GM23338 (cell line): ENCODE measurements around the gene FILIP1L. TPM values are rescaled to one million over a fixed set of nuclear protein-coding genes. Genes with fewer than 3 reads are reported as not detected.

Experiments
- ATAC-seq: fragments of 200-7000 bp; cut with Tn5 transposase; 3 replicates; pipeline ENCODE4 v1.9.1; 2020
- DNase-seq: peaks from one replicate; pipeline ENCODE4 v3.0.0-alpha.2; 2015; ENCODE audit warnings: low spot score
- H2AFZ ChIP-seq: fragments of 200-600 bp; sonication (generic); 2 replicates; pipeline ENCODE4 v1.8.0; 2016; ENCODE audit warnings: antibody characterized with exemption, mild to moderate bottlenecking, moderate library complexity
- H3F3A ChIP-seq: fragments of 200-600 bp; sonication (generic); replicated peaks from 2 replicates; pipeline ENCODE4 v1.8.0; 2017; ENCODE audit warnings: antibody characterized with exemption, mixed run types, low read depth
- H3K27ac ChIP-seq: fragments of 200-600 bp; sonication (generic); 2 replicates; pipeline ENCODE4 v1.6.1; 2016; ENCODE audit warnings: low read depth
- H3K27me3 ChIP-seq: fragments of 200-600 bp; sonication (generic); 2 replicates; pipeline ENCODE4 v1.8.0; 2016; ENCODE audit warnings: mild to moderate bottlenecking, mixed run types, moderate library complexity; ENCODE audit not compliant: insufficient read depth
- H3K36me3 ChIP-seq: fragments of 200-600 bp; sonication (generic); 2 replicates; pipeline ENCODE4 v1.8.0; 2016; ENCODE audit warnings: mild to moderate bottlenecking; ENCODE audit not compliant: insufficient read depth
- H3K4me1 ChIP-seq: fragments of 200-600 bp; sonication (generic); 2 replicates; pipeline ENCODE4 v1.8.0; 2016; ENCODE audit warnings: mild to moderate bottlenecking, moderate library complexity; ENCODE audit not compliant: insufficient read depth
- H3K4me2 ChIP-seq: fragments of 200-600 bp; sonication (generic); 2 replicates; pipeline ENCODE4 v1.7.1; 2017; ENCODE audit warnings: mixed run types
- H3K4me3 ChIP-seq: fragments of 200-600 bp; sonication (generic); 2 replicates; pipeline ENCODE4 v1.6.1; 2016; ENCODE audit warnings: mixed run types
- H3K79me2 ChIP-seq: fragments of 200-600 bp; sonication (generic); replicated peaks from 2 replicates; pipeline ENCODE4 v1.8.0; 2017; ENCODE audit warnings: mild to moderate bottlenecking; ENCODE audit not compliant: insufficient read depth
- H3K9me2 ChIP-seq: fragments of 200-600 bp; sonication (generic); 2 replicates; pipeline ENCODE4 v1.8.0; 2017; ENCODE audit not compliant: insufficient read depth
- H4K20me1 ChIP-seq: fragments of 200-600 bp; sonication (generic); replicated peaks from 2 replicates; pipeline ENCODE4 v1.8.0; 2017; ENCODE audit warnings: mild to moderate bottlenecking; ENCODE audit not compliant: insufficient read depth
- H3K27ac Mint-ChIP-seq: 2 replicates; pipeline ENCODE4 v1.8.0; 2020; ENCODE audit warnings: inconsistent platforms, mild to moderate bottlenecking, moderate library complexity, mixed read lengths
- H3K27me3 Mint-ChIP-seq: 3 replicates; pipeline ENCODE4 v1.8.0; 2022; ENCODE audit warnings: low read depth, mild to moderate bottlenecking, moderate library complexity, mixed read lengths, inconsistent platforms; ENCODE audit not compliant: insufficient read depth, poor library complexity
- H3K36me3 Mint-ChIP-seq: 3 replicates; pipeline ENCODE4 v1.8.0; 2021; ENCODE audit warnings: low read depth, mild to moderate bottlenecking, inconsistent platforms, moderate library complexity, mixed read lengths
- H3K4me1 Mint-ChIP-seq: 3 replicates; pipeline ENCODE4 v1.8.0; 2020; ENCODE audit warnings: mild to moderate bottlenecking, inconsistent platforms, mixed read lengths
- H3K4me3 Mint-ChIP-seq: 3 replicates; pipeline ENCODE4 v1.8.0; 2021; ENCODE audit warnings: moderate library complexity, mild to moderate bottlenecking, inconsistent platforms, mixed read lengths
- H3K9me3 Mint-ChIP-seq: 3 replicates; pipeline ENCODE4 v1.8.0; 2020; ENCODE audit warnings: moderate library complexity, mild to moderate bottlenecking, inconsistent platforms, mixed read lengths
- ETS1 ChIP-seq: IDR thresholded peaks from 2 replicates; pipeline ENCODE4 v1.6.1; 2016; ENCODE audit warnings: antibody characterized with exemption
- EZH2phosphoT487 ChIP-seq: fragments of 200-600 bp; sonication (generic); IDR thresholded peaks from one replicate; pipeline ENCODE4 v1.8.1; 2018; ENCODE audit warnings: antibody characterized with exemption; ENCODE audit not compliant: unreplicated experiment
- JUNB ChIP-seq: IDR thresholded peaks from one replicate; pipeline ENCODE4 v1.6.1; 2016; ENCODE audit warnings: antibody characterized with exemption; ENCODE audit not compliant: unreplicated experiment
- NANOG ChIP-seq: IDR thresholded peaks from 2 replicates; pipeline ENCODE4 v1.6.1; 2016; ENCODE audit warnings: antibody characterized with exemption, borderline replicate concordance
- POLR2AphosphoS5 ChIP-seq: IDR thresholded peaks from 2 replicates; pipeline ENCODE4 v1.6.1; 2016; ENCODE audit warnings: antibody characterized with exemption, low read depth
- ZNF114 ChIP-seq: fragments of 250-450 bp; sonication (Bioruptor Pico); IDR thresholded peaks from 2 replicates; pipeline ENCODE4 v1.5.0; 2020; ENCODE audit warnings: mild to moderate bottlenecking, moderate library complexity
- ZNF331 ChIP-seq: fragments of 250-450 bp; sonication (Bioruptor Pico); IDR thresholded peaks from 2 replicates; pipeline ENCODE4 v1.5.0; 2020; ENCODE audit warnings: low read depth, mild to moderate bottlenecking, moderate library complexity
- ZNF462 ChIP-seq: fragments of 250-450 bp; sonication (Bioruptor Pico); IDR thresholded peaks from 2 replicates; pipeline ENCODE4 v1.5.0; 2020; ENCODE audit warnings: mild to moderate bottlenecking, moderate library complexity
- polyA plus RNA-seq: library from polyadenylated mRNA; unstranded; fragments of >200 nt; fragmentation: Nextera tagmentation; extraction: Ambion mirVana; gene quantifications from 2 replicates; pipeline ENCODE4 v1.2.1, GENCODE V29; 2016
- total RNA-seq: library from RNA; depleted of rRNA; stranded (reverse); fragments of >200 nt; shearing (Covaris generic); gene quantifications from 2 replicates; pipeline ENCODE4 v1.2.3, GENCODE V29; 2014

FILIP1L gene
- total and polyA plus RNA-seq, 2 experiments from 2014 or later = 1.6 TPM; not detected in 1

- H3K27me3 Mint-ChIP-seq = peaks cover 5% of the 10 kb centered on the region
- H3K27me3 ChIP-seq = no peaks in the 10 kb centered on the region
- H3K27ac ChIP-seq = no peak overlapping the region
- no peak overlapping the region for H3K4me3 Mint-ChIP-seq
- H2AFZ ChIP-seq = no peak overlapping the region
- H3F3A ChIP-seq = no peaks in the 10 kb centered on the region
- H3K4me3 ChIP-seq = no peak overlapping the region
- peaks cover 22% of the 10 kb centered on the region for H3K4me1 Mint-ChIP-seq
- H3K9me3 Mint-ChIP-seq = no peaks in the 10 kb centered on the region
- DNase-seq (no peak), ATAC-seq (no peak)
- no peaks in the 10 kb centered on the region for H4K20me1 ChIP-seq
- no peaks in the 10 kb centered on the region for H3K36me3 ChIP-seq
- no peak for TF ChIP-seq ZNF462 (CRISPR knock-in tag)
- H3K9me2 ChIP-seq = no peaks in the 10 kb centered on the region
- peaks cover 13% of the 10 kb centered on the region for H3K4me1 ChIP-seq
- H3K27ac Mint-ChIP-seq = no peak overlapping the region
- H3K36me3 Mint-ChIP-seq = no peaks in the 10 kb centered on the region
- H3K4me2 ChIP-seq = no peak overlapping the region
- H3K79me2 ChIP-seq = no peaks in the 10 kb centered on the region
These were observed 75.2 kb downstream of the FILIP1L start for GRCh38 chr3:100039075-100039474.

- H3K79me2 ChIP-seq = no peaks in the 10 kb centered on the region
- H3K9me2 ChIP-seq = no peaks in the 10 kb centered on the region
- no peak overlapping the region for H3K4me3 ChIP-seq
- peaks cover 2% of the 10 kb centered on the region for H3K27me3 Mint-ChIP-seq
- no peaks in the 10 kb centered on the region for H3K4me1 ChIP-seq
- peaks cover 15% of the 10 kb centered on the region; the same call in 2 of the 3 replicates for H3K4me1 Mint-ChIP-seq
- no peaks in the 10 kb centered on the region for H3F3A ChIP-seq
- no peak overlapping the region for H3K4me3 Mint-ChIP-seq
- ATAC-seq = no peak
- DNase-seq = no peak
- peak overlapping the region; percentile 51; the same call in 1 of the 2 replicates for H3K27ac Mint-ChIP-seq
- no peaks in the 10 kb centered on the region for H3K36me3 Mint-ChIP-seq
- no peak overlapping the region for H3K4me2 ChIP-seq
- no peaks in the 10 kb centered on the region for H4K20me1 ChIP-seq
- no peaks in the 10 kb centered on the region for H3K36me3 ChIP-seq
- H3K9me3 Mint-ChIP-seq = no peaks in the 10 kb centered on the region
- H2AFZ ChIP-seq = no peak overlapping the region
- H3K27me3 ChIP-seq = no peaks in the 10 kb centered on the region
- no peak overlapping the region for H3K27ac ChIP-seq
- TF ChIP-seq ZNF114 (CRISPR knock-in tag) = no peak
- no peak for TF ChIP-seq EZH2phosphoT487
- no peak for TF ChIP-seq ZNF331 (CRISPR knock-in tag)
- TF ChIP-seq POLR2AphosphoS5 = no peak
- no peak for TF ChIP-seq JUNB
- TF ChIP-seq NANOG = no peak
- TF ChIP-seq ETS1 = no peak
These were observed 80.3 kb downstream of the FILIP1L start for GRCh38 chr3:100033903-100034471.
